OCI-LY7 (cell line): Measurements from ENCODE around the gene FOXG1.

ENCODE experiments used
- EZH2phosphoT487 ChIP-seq: fragments of 200-600 bp; sonication (generic); IDR thresholded peaks from 2 replicates; pipeline ENCODE4 v1.6.1; 2018; ENCODE audit warnings: low read depth, borderline replicate concordance, mild to moderate bottlenecking, mixed run types, antibody characterized with exemption, low read length, moderate library complexity, mixed read lengths
- TF ChIP-seq, protein P1 (sequence below): fragments of 200-600 bp; sonication (generic); conservative IDR thresholded peaks from 2 replicates; pipeline ENCODE4 v1.5.1; 2014; ENCODE audit warnings: mild to moderate bottlenecking, antibody characterized with exemption, low read length, moderate library complexity, mixed read lengths

DNA sequence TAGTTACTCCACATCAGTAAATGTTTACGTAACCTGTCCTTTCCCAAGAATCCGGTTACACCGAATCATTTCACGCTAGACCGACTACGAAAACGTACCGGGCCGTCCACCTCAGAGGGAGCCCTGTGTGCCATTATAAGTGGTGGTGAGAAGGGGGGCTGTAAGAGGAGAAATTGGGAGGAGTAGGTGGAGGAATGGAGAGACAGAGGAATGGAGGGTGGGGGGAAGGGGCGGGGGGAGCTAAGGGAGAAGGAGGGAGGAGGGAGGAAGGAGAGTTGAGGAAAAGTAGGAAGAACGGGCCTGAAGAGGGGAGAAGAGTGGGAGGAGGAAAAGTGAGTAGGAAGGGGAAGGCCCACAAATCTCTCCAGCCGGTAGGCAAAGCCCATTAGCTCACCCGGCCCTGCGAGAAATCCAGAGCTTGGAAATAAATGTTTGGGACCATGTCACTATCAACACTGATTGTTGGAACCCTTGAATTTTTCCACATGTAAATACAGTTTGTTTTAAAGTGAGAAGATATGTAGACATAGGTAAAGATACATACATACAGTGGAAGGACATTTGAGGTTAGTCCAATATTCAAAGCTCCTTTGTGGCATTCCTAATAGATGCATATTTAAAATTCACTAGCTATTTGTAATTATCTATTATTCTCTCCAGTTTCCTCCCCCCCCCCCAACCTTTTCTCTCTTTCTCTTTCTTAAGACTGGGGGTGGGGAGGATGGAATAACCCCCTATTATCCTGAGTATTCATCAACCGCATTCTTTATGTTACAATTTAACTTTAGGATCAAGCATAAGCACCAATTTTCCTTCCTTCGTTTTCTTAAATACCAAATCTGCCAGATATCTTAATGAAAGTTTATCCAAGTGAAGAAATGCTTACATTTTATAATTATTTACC, 2.1 kb upstream of the FOXG1 start:
- TF ChIP-seq, protein P1, sequence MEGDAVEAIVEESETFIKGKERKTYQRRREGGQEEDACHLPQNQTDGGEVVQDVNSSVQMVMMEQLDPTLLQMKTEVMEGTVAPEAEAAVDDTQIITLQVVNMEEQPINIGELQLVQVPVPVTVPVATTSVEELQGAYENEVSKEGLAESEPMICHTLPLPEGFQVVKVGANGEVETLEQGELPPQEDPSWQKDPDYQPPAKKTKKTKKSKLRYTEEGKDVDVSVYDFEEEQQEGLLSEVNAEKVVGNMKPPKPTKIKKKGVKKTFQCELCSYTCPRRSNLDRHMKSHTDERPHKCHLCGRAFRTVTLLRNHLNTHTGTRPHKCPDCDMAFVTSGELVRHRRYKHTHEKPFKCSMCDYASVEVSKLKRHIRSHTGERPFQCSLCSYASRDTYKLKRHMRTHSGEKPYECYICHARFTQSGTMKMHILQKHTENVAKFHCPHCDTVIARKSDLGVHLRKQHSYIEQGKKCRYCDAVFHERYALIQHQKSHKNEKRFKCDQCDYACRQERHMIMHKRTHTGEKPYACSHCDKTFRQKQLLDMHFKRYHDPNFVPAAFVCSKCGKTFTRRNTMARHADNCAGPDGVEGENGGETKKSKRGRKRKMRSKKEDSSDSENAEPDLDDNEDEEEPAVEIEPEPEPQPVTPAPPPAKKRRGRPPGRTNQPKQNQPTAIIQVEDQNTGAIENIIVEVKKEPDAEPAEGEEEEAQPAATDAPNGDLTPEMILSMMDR, result no peak
- TF ChIP-seq EZH2phosphoT487, result no peak
